Lung microvascular endothelial cell (primary cell): ENCODE results near the gene MINAR2. TPM values are rescaled to one million over a fixed set of nuclear protein-coding genes. Genes with fewer than 3 reads are reported as not detected.

Experiments used
- DNase-seq, 2 donors: peaks; one replicate each; pipeline versions ENCODE4 v3.0.0 to v3.0.0-alpha.2; 2010; ENCODE audit warnings: low read depth in 2 of 2
- total RNA-seq: library from RNA; depleted of rRNA; stranded (reverse); fragments of >200 nt; gene quantifications from 2 replicates; pipeline ENCODE4 v1.2.1, GENCODE V29; 2014

The MINAR2 gene, protein sequence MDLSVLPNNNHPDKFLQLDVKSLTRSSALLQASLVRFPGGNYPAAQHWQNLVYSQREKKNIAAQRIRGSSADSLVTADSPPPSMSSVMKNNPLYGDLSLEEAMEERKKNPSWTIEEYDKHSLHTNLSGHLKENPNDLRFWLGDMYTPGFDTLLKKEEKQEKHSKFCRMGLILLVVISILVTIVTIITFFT
- not detected in 2 replicates for total RNA-seq

DNA sequence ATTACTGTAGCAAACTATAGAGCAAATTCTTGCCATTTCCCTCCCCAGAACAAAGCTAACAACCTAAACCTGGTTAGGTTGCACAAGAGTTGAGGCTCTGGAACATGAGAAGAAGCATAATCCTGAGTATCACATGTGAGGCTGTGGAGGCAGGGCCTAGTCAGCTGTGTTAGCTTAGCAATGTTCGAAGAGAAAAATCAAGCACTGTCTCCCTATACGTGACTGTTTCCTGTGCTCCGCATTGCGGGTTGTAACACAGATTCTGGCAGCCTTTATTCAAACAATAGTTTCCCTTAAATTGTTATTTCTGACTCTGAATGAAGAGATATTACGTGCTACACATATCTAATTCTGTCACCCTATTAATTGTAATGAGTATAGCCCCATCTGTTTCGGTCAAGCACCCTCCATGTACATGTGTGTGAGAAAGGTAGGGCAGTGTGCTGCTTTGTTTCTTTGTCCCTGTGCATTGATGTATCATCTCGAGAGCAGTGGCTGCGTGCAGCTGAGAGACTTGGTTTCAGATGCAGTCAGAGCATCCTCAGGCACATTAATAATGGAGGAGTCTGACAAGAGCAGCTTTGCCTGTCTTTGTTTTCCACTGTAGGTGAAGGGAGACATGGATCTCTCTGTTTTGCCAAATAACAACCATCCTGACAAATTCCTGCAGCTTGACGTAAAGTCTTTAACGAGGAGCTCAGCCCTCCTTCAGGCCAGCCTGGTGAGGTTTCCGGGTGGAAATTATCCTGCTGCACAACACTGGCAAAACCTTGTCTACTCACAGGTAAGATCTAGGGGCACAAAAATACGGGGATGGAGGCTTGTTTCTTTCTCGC, at the start of gene MINAR2:
Gene MINAR2, plus strand, starts transcription at position 523 of the 836 bp plus-strand sequence. Its CDS starts 97 bp downstream, at position 620.
- DNase-seq = no peak

DNA sequence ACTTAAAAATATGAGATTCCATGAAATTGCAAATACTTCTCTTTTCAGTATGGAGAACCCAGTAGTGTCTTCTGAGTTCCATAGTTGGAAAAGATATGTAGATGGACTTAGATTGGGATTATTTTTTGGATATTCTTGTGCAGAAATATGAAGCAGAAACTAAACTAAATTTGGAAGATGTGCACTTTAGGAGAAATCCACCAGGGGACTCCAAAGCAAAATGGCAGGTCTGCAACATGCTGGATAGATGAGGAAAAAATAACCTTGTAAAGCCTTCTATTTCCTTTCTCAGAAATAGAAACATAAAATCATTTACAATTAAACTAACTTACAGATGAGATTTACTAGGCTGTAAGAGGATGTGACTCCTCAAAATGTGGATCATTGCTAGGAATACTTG, 49.2 kb upstream of the MINAR2 start:
- DNase-seq = no peak

- no peak for DNase-seq
Observed at GRCh38 chr5:129716235-129716634, 31.7 kb upstream of the MINAR2 start.

DNA sequence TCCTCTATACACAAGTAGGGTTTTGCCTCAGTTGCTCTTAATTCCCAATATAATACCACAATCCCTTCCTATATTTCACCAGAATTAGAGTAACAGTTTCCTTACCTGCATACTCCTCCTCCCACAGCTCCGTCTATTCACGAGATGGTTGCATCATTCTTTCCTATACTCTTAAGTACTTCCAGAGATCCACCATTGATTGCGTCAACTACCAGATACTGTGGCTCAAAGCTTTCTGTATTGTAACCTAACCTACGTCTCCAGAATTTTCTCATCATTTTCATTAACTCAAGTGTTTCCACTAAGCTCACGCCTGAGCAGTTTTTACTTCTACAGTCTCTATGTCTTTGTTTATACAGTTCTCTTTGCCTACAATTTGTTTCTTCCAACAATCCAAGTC, 31.2 kb upstream of the MINAR2 start:
- no peak for DNase-seq

DNA sequence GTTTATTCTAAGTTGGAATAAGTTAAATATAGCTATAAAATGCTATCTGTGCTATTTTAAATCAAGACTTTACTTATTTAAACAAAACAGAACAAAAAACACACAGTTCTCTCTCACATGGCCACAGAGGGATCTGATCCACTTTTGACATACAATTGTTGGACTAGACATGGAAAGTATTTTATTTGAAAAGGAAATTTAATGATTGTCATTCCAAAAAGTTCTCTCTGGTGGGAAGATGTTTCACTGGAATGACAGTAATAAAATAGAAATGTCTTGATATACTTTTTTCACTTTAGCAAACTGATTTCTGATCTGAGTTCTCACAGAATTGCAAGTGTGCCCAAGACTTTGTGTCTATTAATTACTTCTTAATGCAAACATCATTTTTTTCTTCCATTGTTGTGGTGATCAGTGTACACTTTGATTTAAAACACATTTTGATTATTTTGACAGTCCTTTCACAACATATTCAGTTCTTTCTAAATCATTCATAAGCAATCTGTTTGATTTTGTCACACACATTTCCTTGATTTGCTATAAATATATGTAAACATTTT, 30.1 kb upstream of the MINAR2 start:
- DNase-seq = no peak

- no peak for DNase-seq
Observed at GRCh38 chr5:129718471-129719090, 29.3 kb upstream of the MINAR2 start.

- DNase-seq = no peak
Observed at GRCh38 chr5:129724222-129724621, 23.7 kb upstream of the MINAR2 start.

DNA sequence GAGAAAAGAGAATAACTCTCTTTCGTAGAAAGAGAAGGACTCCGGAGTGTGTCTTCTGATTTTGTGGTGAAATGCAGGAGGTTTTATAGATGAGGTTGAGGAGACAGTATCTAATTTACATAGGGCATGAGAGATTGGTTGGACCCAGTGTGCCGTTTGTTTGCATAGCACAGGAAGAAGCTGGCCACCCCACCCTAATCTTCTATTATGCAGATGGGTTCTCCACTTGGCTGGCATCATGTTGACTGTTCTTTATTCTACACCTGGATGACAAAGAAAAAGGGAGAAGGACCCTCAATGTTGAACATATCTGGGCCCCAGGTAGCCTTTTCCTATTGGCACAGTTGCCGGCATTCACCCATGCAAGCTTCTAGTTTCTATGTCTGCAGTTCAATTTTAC, 23.2 kb upstream of the MINAR2 start:
- DNase-seq = no peak

DNA sequence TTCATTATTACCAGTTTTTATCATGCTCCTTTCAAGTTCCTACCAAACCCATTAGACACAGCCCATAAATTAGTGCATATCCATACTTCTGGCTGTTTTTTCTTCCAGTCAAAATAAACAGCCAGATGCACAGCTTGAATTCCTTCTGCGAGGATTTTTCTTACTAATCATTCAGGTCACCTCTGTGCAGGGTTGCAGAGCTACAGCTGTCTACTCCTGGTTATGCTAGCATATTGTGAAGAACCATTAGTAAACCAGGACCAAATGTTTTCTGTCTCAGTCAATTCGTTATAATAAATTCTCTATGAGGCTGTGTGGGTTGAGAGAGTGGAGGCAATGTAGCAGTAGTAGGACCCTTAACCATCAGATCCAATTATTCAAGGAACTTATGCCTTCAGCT, 8.1 kb upstream of the MINAR2 start:
- DNase-seq = no peak

DNA sequence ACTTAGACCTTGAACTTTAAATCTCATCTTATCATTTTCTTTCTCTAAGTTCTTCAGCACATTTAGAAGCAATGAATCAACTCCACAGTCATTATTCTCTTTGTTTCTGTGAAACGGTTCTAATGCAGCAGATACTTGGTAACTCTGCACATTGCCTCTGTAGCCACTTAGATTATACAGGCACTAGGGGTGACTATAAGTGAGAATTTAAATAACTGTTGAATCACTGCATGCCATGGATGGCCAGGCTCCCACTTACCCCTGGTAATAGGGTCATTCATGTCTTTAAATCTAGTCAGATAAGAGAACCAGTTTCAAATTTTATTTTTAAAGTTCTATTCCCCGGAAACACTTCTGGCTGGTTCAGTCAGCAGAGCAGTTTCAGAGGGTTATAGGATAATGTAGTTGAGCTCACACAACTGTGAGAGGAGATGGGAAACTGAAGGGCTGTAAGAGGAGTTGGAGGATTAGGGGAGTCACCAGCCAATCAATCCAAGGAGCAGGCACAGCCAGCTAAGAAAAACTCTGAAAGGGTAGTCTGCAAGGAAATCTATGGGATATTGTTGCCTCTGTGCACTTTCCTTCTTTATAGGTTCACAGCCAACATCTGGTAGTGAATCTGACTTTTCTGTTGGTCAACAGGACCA, 4.2 kb upstream of the MINAR2 start:
- no peak for DNase-seq

GRCh38 chr5:129745997-129746396, 1.9 kb upstream of the MINAR2 start:
- DNase-seq = no peak

DNA sequence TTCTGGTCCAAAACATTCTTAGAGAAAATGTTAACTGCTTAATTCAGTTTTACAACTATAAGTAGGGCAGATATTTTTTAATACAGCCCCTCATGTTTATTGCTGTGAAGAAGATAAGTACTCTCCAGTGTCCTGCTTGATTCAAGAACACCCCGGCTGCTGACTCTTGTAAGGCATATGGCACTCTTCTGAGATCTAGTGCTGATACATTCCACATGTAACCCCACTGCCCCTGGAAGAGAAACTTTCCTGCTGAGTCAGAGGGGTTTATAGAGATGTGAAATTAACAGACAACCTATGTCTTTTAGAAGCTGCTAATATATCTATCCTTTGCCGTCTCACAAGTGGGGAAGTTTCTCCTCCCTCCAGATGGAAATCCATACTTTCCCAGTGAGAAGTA, 1.0 kb upstream of the MINAR2 start:
- no peak for DNase-seq

DNA sequence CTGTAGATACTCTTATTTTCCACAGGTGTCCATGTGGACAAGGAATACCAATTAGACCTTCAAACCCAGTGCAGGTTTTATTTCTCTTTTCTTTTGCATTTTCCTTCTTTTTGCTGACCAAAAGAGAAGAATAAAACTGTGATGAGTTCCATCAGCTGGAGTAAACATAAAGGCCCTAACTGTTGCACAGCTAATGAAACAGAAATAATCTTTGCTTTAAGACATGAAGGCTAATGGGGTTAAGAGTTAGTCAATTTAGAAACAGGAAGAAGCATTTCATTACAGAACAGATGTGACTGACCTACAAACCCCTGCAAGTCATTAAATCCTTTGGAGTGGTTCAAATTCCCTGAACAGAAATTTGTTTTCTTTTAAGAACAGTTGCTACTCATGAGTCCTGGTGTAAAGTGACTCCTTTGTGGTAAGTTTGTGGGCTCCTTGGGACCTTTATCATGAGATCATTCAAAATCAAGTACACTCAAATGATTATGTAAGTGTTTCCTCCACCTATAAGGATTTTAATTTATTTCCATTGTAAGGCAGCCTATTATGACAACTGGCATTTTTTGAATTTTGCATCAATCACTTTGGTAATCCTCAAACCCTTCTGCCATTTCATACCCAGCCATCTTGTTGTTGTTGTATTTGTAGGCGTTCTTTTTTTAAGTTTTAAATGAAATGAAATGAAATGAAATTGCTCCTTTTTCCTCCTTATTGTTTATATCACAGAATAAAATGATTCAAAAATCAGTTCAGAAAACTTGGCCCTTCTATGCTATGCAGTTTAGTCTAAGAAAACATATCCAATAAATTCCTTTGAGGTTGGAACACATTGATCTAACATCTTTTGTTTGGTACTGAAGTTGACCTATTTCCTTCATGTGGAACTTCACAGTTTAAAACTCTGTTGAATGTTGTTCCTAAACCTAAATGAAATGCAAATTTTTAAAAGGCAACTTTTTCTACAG, 1.3 kb downstream of the MINAR2 start:
- no peak for DNase-seq

- no peak for DNase-seq
Observed at GRCh38 chr5:129760636-129761325, 12.9 kb downstream of the MINAR2 start.

DNA sequence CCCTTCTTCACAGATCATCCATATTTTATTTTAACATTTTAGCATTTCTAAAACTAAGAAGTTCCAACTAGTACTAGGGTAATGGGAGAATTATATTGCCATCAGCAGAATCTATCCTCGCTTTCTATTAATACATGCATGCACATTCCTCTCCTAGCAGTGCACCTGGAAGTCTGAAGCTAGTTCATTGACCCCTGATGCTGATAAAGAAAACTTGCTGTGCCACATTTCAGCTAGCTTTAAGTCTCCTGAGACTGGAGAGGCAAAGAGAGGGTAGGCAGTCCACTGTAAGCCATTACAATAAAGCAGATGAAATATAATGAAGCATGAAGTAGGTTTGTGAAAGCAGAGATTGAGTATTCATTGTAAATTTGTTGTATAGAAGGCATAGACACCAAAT, 15.8 kb downstream of the MINAR2 start:
- DNase-seq = no peak

- DNase-seq = no peak
Observed at GRCh38 chr5:129766798-129767197, 18.9 kb downstream of the MINAR2 start.

- peak; percentile 90 to 93 for DNase-seq
Observed at GRCh38 chr5:129767927-129768380, 20.1 kb downstream of the MINAR2 start.

DNA sequence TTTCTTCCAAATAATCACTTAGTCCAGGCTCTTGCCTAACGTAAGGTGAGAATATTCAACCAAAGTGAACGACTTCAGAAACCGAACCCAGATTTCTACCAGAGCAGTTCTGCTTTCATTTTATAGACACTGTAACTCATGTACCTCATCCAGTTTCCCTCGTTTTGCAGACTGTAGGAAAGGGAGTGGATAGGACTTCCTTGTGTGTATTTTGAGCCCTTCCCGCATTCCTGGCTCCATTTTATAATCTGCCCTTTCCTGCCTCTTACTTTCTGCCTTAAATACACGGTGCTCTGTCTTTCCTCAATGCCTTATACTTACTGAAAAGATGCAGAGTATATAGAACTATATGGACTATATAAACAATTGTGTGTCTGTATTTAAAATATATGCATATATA, 20.8 kb downstream of the MINAR2 start:
- no peak for DNase-seq

- no peak for DNase-seq
Observed at GRCh38 chr5:129770024-129770820, 22.3 kb downstream of the MINAR2 start.
